ENCODE measurements around the gene GAS2L3. TPM values are rescaled to one million over a fixed set of nuclear protein-coding genes. Genes with fewer than 3 reads are reported as not detected.

The GAS2L3 gene
- total and polyA plus RNA-seq, 2 of the 8 experiments (the other 6 are each of a cell fraction or from before 2014, with no cell fraction given): 2.1 to 19.3 TPM

GRCh38 chr12:100601626-100602025 is 28.1 kb downstream of the GAS2L3 start:
- TF ChIP-seq HDAC6 (IDR thresholded peaks at IDR 0.05; ENCODE audit: low read depth, low read length) (no peak), GABPA (IDR thresholded peaks at IDR 0.05; ENCODE audit: borderline replicate concordance, insufficient read depth, low read length) (no peak), FOSL1 (IDR thresholded peaks at IDR 0.05; ENCODE audit: insufficient read depth, low read depth, low read length) (no peak)
- Histone ChIP-seq H3K4ac (replicated peaks; ENCODE audit: insufficient read length, low read depth, low read length) (no peak overlapping the region), H3K4me2 (ENCODE audit: insufficient read depth in 1 of 2, low read depth in 2 of 2, low read length in 2 of 2) (no peak overlapping the region), H3K27ac (ENCODE audit: low read depth, low read length) (no peak overlapping the region), H3K9ac (replicated peaks in 1 of 4; ENCODE audit: extremely low read depth in 1 of 4, low read depth in 3 of 4, low read length in 3 of 4) (no peak overlapping the region), H2BK20ac (ENCODE audit: low read length) (no peak overlapping the region), H3K4me3 (ENCODE audit: extremely low read depth in 1 of 4, insufficient read depth in 2 of 4, low read depth in 3 of 4, low read length in 4 of 4) (no peak overlapping the region), H4K8ac (ENCODE audit: extremely low read depth, insufficient read depth, low read length) (no peak overlapping the region), H4K91ac (replicated peaks; ENCODE audit: insufficient read length, low read length) (no peak overlapping the region), H3K79me1 (ENCODE audit: low read depth, low read length) (no peaks in the 10 kb centered on the region), H4K5ac (ENCODE audit: insufficient read length, low read depth, low read length) (no peak overlapping the region), H3K27me3 (replicated peaks in 1 of 4; ENCODE audit: control insufficient read depth in 3 of 4, extremely low read depth in 1 of 4, insufficient read depth in 3 of 4, low read length in 3 of 4) (no peaks in the 10 kb centered on the region), H3K56ac (replicated peaks; ENCODE audit: insufficient read length, low read depth, low read length) (no peak overlapping the region), H3K14ac (ENCODE audit: insufficient read length) (no peak overlapping the region), H3K23me2 (ENCODE audit: low read depth, low read length) (no peaks in the 10 kb centered on the region), H3K9me3 (ENCODE audit: insufficient read depth in 2 of 2, low read depth in 1 of 2, low read length in 1 of 2) (no peaks in the 10 kb centered on the region), H4K20me1 (replicated peaks in 1 of 2; ENCODE audit: control insufficient read depth in 1 of 2, insufficient read depth in 2 of 2, low read length in 2 of 2) (no peaks in the 10 kb centered on the region), H3K36me3 (ENCODE audit: control insufficient read depth in 2 of 4, insufficient read depth in 4 of 4, low read length in 3 of 4) (no peaks in the 10 kb centered on the region; a peak in 1 of 8 replicates), H3K4me1 (replicated peaks in 1 of 4; ENCODE audit: control insufficient read depth in 3 of 4, insufficient read depth in 4 of 4, low read length in 3 of 4) (no peaks in the 10 kb centered on the region), H2AK5ac (ENCODE audit: low read depth, low read length) (no peak overlapping the region), H3K79me2 (ENCODE audit: control insufficient read depth in 1 of 2, insufficient read depth in 2 of 2, low read length in 2 of 2) (no peaks in the 10 kb centered on the region), H2BK15ac (ENCODE audit: low read length) (no peak overlapping the region), H3K18ac (ENCODE audit: extremely low read depth, low read length) (no peak overlapping the region), H3K23ac (ENCODE audit: insufficient read length) (no peak overlapping the region), H2BK12ac (ENCODE audit: low read depth, low read length) (no peak overlapping the region), H2BK5ac (ENCODE audit: low read depth, low read length) (no peak overlapping the region), H2BK120ac (replicated peaks; ENCODE audit: low read depth, low read length) (no peak overlapping the region), H2AFZ (ENCODE audit: low read length) (no peak overlapping the region)
- ChIA-PET CTCF (ENCODE audit: partially characterized antibody) (no interaction called here), POLR2A (ENCODE audit: partially characterized antibody) (no interaction called here)
- no peak for DNase-seq (ENCODE audit: low read depth in 1 of 2, low spot score in 2 of 2)
- WGBS, 2 experiments (ENCODE audit: extremely low coverage in 1 of 2, insufficient coverage in 1 of 2, insufficient read length in 1 of 2, insufficient replicate concordance in 2 of 2, low coverage in 1 of 2, low lambda C conversion rate in 2 of 2, missing lambda C conversion rate in 1 of 2): 92% methylated on average over 1 of the region's 1 CpG; no CpG with 5 or more reads in 1 of the 2 experiments
- FAIRE-seq: no peak
